ENCODE data around the gene NAA60. TPM values are rescaled to one million over a fixed set of nuclear protein-coding genes. Genes with fewer than 3 reads are reported as not detected.
"Not testable (repeated sequence)": the region's sequence is repeated elsewhere in the genome, so short reads cannot be mapped to it uniquely, and the experiment has no call there.

Gene NAA60
- total and polyA plus RNA-seq, 9 donors: 16.6 to 106 (median 40.8) TPM

DNA sequence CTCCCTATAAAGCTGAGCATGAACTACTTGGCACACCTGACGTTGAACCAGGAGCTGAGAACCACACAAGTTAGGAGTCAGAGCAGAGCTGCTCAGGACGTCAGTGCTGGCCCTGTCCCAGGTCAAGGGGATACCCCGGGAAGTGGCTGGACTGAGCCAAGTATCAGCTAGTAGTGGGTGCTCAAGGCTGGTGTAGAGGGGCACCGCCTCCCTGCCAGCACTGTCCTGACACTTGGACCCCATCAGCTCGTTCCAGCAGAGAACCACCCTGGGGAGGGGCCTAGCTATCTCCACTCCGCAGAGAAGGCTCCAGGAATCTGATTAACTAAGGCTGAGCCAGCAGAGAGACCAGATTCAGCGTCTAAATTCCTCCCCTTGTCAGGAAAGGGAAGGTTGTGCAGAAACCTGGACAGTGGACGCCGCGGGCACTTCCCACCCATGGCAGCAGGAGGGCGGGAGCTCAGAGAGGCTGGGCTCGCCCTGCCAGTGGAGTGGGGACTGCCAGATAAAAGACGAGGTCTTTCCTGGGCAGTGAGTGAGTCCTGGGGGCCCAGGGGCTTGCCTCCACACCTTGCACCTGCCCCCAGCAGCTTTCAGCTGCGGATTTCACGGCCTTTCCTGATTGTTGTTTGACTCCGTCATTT, 30.8 kb downstream of the NAA60 start:
- no peaks in the 10 kb centered on the region for H3K9me3 ChIP-seq
- DNase-seq: no peak
- H3K27me3 ChIP-seq: no peaks in the 10 kb centered on the region
- H3K4me1 ChIP-seq (ENCODE audit: insufficient read depth): peaks cover 4% of the 10 kb centered on the region
- WGBS, 3 donors: 78 to 83% (median 78%) methylated on average over 16 of the region's 16 CpGs
- H3K27ac ChIP-seq: no peak overlapping the region
- no peaks in the 10 kb centered on the region for H3K36me3 ChIP-seq
- no peak for TF ChIP-seq EP300 (IDR thresholded peaks at IDR 0.05)
- TF ChIP-seq, protein P1, sequence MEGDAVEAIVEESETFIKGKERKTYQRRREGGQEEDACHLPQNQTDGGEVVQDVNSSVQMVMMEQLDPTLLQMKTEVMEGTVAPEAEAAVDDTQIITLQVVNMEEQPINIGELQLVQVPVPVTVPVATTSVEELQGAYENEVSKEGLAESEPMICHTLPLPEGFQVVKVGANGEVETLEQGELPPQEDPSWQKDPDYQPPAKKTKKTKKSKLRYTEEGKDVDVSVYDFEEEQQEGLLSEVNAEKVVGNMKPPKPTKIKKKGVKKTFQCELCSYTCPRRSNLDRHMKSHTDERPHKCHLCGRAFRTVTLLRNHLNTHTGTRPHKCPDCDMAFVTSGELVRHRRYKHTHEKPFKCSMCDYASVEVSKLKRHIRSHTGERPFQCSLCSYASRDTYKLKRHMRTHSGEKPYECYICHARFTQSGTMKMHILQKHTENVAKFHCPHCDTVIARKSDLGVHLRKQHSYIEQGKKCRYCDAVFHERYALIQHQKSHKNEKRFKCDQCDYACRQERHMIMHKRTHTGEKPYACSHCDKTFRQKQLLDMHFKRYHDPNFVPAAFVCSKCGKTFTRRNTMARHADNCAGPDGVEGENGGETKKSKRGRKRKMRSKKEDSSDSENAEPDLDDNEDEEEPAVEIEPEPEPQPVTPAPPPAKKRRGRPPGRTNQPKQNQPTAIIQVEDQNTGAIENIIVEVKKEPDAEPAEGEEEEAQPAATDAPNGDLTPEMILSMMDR (IDR thresholded peaks at IDR 0.05): no peak
- no peak for TF ChIP-seq POLR2A (IDR thresholded peaks at IDR 0.05)
- H3K4me3 ChIP-seq: no peak overlapping the region
- intact Hi-C loops (cut with DNase I): no loop called here

GRCh38 chr16:3474870-3475269, 31.4 kb downstream of the NAA60 start:
- H3K36me3 ChIP-seq; H3K9me3 ChIP-seq; intact Hi-C loops (cut with DNase I); H3K4me3 ChIP-seq; H3K27me3 ChIP-seq; H3K27ac ChIP-seq; H3K4me1 ChIP-seq (ENCODE audit: insufficient read depth); DNase-seq: not testable (repeated sequence)
- 96 to 98% (median 96%) methylated on average over 7 of the region's 7 CpGs for WGBS, 3 donors

DNA sequence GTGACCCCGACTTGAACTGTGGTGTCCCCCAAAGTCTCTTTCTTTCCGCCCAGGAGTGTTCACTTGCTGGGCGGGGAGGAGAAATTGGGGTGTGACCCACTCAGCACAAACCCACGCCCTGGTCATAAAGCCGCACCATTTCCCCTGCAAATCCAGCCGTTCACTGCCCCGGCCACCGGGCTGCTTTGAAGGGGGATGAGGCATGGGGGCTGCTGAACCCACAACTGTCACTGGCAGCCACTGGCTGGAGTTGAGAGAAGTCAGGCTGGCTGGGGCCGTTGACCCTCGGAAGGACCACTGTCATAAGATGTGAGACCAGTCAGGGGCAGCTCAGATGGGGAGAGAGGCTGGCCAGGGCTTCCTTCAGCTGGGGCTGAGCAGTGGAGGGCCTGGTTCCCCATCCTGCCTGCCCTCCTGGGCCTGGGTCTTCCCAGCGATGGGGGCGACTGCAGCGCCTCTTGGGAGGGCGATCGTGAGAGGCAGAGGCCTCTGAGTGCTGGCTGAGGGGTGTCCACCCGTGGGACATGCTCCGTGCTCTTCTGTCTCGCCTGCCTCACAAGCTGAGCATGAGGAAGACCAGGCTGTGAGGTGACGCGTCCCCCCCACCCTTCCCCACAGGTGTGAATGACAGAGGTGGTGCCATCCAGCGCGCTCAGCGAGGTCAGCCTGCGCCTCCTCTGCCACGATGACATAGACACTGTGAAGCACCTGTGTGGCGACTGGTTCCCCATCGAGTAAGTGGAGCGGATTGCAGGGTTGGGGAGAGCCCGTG, 32.3 kb downstream of the NAA60 start:
- Histone ChIP-seq H3K27ac (no peak overlapping the region), H3K4me1 (ENCODE audit: insufficient read depth) (no peaks in the 10 kb centered on the region), H3K36me3 (no peaks in the 10 kb centered on the region), H3K4me3 (no peak overlapping the region), H3K27me3 (no peaks in the 10 kb centered on the region), H3K9me3 (no peaks in the 10 kb centered on the region)
- no peak for DNase-seq
- intact Hi-C loops (cut with DNase I): no loop called here
- WGBS, 3 donors: 92 to 96% (median 93%) methylated on average over 28 to 29 of the region's 29 CpGs
- no peak for TF ChIP-seq EP300 (IDR thresholded peaks at IDR 0.05)
- no peak for TF ChIP-seq POLR2A (IDR thresholded peaks at IDR 0.05)
- TF ChIP-seq, protein P1 (IDR thresholded peaks at IDR 0.05): no peak

DNA sequence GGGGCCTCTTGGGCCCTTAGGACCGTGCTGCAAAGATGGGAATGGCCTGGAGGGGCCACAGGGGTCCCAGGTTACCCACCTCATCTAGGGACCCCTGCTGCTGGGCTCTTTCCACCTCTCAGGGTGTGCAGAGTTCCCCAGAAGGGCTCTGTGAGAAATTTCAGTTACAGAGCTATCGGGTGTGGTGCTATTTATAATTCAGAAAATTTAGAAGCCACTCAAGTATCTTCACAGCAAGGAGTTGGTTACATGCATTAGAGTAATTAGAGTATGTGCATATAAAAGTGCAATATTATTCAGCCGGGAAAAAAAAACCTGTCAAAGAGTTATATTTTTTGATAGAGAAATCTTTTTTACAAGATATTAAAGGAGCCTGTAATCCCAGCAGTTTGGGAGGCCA, 32.9 kb downstream of the NAA60 start:
- Histone ChIP-seq H3K27ac (no peak overlapping the region), H3K36me3 (no peaks in the 10 kb centered on the region), H3K9me3 (no peaks in the 10 kb centered on the region), H3K4me1 (ENCODE audit: insufficient read depth) (peaks cover 1% of the 10 kb centered on the region), H3K27me3 (no peaks in the 10 kb centered on the region), H3K4me3 (no peak overlapping the region)
- TF ChIP-seq, protein P1 (IDR thresholded peaks at IDR 0.05): no peak
- TF ChIP-seq POLR2A (IDR thresholded peaks at IDR 0.05): no peak
- no peak for TF ChIP-seq EP300 (IDR thresholded peaks at IDR 0.05)
- 85 to 92% (median 88%) methylated on average over 3 of the region's 3 CpGs for WGBS, 3 donors
- DNase-seq: no peak
- intact Hi-C loops (cut with DNase I): no loop called here
